ENCODE data around the gene FAM3D.

The FAM3D gene

GRCh38 chr3:58588030-58588614 is 78.5 kb downstream of the FAM3D start:
- no peak for DNase-seq

- DNase-seq = no peak
Observed at GRCh38 chr3:58586776-58587192, 79.8 kb downstream of the FAM3D start.

DNA sequence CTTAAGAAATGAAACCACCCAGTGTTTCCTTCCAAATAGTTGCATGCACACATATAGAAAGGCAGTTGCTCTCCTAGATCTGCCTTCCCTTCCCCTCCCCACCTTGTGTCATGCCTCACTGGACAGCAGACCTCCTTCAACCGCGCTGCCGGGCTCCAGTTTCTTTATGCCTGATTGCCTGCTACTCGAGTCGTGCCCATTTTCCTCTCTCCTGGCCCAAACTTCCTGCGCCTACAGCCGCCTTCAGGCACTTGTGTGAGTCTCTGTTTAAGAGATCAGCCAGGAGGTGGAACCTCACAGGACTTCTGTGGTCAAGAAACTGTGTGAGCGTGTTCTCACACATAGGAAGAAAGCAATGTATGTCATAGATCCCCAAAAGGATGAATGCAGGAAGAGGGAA is 80.6 kb downstream of the FAM3D start:
- no peak for DNase-seq

GRCh38 chr3:58585005-58585786 is 81.4 kb downstream of the FAM3D start:
- peak; percentile 56 for DNase-seq

DNA sequence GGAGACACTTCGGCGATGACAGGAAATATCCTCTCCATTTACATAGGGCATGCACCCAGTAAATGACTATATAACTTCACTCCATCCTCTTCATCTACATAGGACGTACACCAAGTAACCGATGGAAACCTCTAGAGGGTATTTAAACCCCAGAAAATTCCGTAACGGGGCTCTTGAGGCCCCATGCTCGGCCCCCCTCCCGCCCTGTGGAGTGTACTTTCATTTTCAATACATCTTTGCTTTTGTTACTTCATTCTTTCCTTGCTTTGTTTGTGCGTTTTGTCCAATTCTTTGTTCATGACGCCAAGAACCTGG is 81.9 kb downstream of the FAM3D start:
- DNase-seq = no peak

Measured in activated CD8-positive, alpha-beta memory T cell treated with anti-CD3 and anti-CD28 coated beads, Interleukin-2, amount 50 U/mL, for 4 hours (primary cell).